Head of caudate nucleus (tissue), 42 donors: ENCODE data around the gene SLC5A11.

Source experiments
- DNase-seq, 42 donors: peaks; one replicate each; pipeline versions ENCODE4 v3.0.0 to v3.0.0-alpha.2; 2020 to 2021; ENCODE audit warnings: mixed read lengths in 7 of 42
- intact Hi-C: fragments of 100-400 bp; cut with DNase I; formaldehyde crosslinking; loops from one replicate; pipeline ENCODE4 v1.15.0; 2022

Gene SLC5A11

GRCh38 chr16:24944206-24944605, 98.4 kb downstream of the SLC5A11 start:
- DNase-seq, result no peak
- intact Hi-C loops, result no loop called here

- intact Hi-C loops, result no loop called here
- no peak for DNase-seq
Observed at GRCh38 chr16:24946155-24946554, 100.4 kb downstream of the SLC5A11 start.

DNA sequence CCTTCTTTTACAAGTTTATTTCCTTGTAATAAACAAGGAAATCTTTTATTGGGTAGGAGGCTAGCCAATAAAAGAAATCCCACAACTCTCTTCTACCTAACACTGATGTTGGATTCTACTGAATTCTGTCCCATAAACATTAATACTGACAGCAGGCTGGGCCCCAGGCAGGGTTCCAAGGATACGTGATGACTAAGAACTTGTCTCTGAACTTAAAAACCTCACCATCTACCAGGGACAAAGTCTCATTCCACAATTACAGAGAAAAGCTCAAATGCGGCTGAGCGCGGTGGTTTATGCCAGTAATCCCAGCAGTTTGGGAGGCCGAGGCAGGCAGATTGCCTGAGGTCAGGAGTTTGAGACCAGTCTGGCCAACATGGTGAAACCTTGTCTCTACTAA, 104.5 kb downstream of the SLC5A11 start:
- peak in 1 of 42 donors; percentile 13 for DNase-seq
- intact Hi-C loops, result no loop called here

DNA sequence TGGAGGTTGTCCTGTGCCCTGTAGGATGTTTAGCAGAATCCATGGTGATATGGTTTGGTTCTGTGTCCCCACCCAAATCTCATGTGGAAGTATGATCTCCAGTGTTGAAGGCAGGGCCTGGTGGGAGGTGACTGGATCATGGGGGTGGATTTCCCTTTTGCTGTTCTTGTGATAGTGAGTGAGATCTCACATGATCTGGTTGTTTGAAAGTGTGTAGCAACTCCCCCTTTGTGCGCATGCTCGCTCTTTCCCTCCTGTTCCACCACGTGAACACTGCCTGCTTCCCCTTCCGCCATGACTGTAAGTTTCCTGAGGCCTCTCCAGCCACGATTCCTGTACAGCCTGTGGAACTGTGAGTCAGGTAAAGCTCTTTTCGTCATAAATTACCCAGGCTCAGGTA, 107.5 kb downstream of the SLC5A11 start:
- intact Hi-C loops, result no loop called here
- peak in 1 of 42 donors; percentile 16 for DNase-seq

GRCh38 chr16:24953721-24954120, 108.0 kb downstream of the SLC5A11 start:
- peak in 1 of 42 donors; percentile 10 for DNase-seq
- intact Hi-C loops, result no loop called here

GRCh38 chr16:24954137-24954536, 108.4 kb downstream of the SLC5A11 start:
- intact Hi-C loops, result no loop called here
- no peak for DNase-seq

- intact Hi-C loops, result no loop called here
- DNase-seq, result peak in 1 of 42 donors; percentile 16
Observed at GRCh38 chr16:24955975-24956731, 110.4 kb downstream of the SLC5A11 start.

DNA sequence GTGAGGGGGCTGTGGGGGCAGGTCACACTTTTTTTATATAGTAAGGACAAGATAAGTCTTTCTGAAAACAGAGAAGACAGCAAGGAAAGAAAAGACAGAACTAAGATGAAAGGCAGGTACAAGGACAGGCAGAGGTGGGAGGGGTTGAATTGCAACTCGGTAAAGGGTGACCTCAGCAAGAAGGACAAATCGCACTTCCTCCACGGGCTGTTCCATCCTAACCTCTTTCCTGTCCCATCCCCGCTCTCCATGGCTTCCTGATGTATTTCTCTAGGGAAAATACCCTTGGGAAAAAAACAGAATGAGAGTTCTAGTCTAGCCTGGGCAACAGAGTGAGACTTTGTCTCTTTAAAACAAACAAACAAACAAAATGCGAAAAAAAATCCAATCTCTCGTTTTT, 112.1 kb downstream of the SLC5A11 start:
- DNase-seq, result peak in 1 of 42 donors; percentile 9
- intact Hi-C loops, result no loop called here
